ENCODE measurements around the gene MINDY4.

GRCh38 chr7:30898411-30898810 is 127.2 kb downstream of the MINDY4 start:
- no peak for TF ChIP-seq CTCF (conservative IDR thresholded peaks at IDR 0.05 in 1 of 2, IDR thresholded peaks at IDR 0.05 in 1 of 2; ENCODE audit: low read depth in 1 of 2, low read length in 2 of 2)
- TF ChIP-seq EZH2 (IDR thresholded peaks at IDR 0.05; ENCODE audit: low read length, missing control alignments): no peak
